Tibial nerve (tissue), 4 donors: ENCODE data around the gene ATP6V1G3. TPM values are rescaled to one million over a fixed set of nuclear protein-coding genes. Genes with fewer than 3 reads are reported as not detected.

Experiments used
- DNase-seq, 2 donors: peaks; one replicate each; pipeline ENCODE4 v3.0.0-alpha.2; 2019; ENCODE audit warnings: low spot score in 2 of 2
- H3K27ac ChIP-seq, 4 donors: fragments of 200-600 bp; sonication (generic) in 3 of 4; one replicate each; pipeline ENCODE4 v1.5.1; 2017 to 2019; ENCODE audit warnings: mild to moderate bottlenecking in 1 of 4
- H3K27me3 ChIP-seq, 2 donors: fragments of 200-600 bp; sonication (generic) in 1 of 2; one replicate each; pipeline versions ENCODE4 v1.5.1 to v1.6.0; 2017 to 2019
- H3K36me3 ChIP-seq, 3 donors: fragments of 200-600 bp; sonication (generic); one replicate each; pipeline ENCODE4 v1.5.1; 2018 to 2019
- H3K4me1 ChIP-seq, 4 donors: fragments of 200-600 bp; sonication (generic) in 3 of 4; one replicate each; pipeline ENCODE4 v1.5.1; 2017 to 2019
- H3K4me3 ChIP-seq, 4 donors: fragments of 200-600 bp; sonication (generic) in 3 of 4; one replicate each; pipeline ENCODE4 v1.5.1; 2017 to 2019; ENCODE audit warnings: mild to moderate bottlenecking in 1 of 4, moderate library complexity in 1 of 4
- H3K9me3 ChIP-seq, 4 donors: fragments of 200-600 bp; sonication (generic) in 3 of 4; one replicate each; pipeline ENCODE4 v1.5.1; 2017 to 2019
- EP300 ChIP-seq, 2 donors: sonication (generic); formaldehyde crosslinking; IDR thresholded peaks; one replicate each; pipeline ENCODE4 v1.6.1; 2017; ENCODE audit warnings: antibody characterized with exemption in 2 of 2, mild to moderate bottlenecking in 1 of 2
- POLR2A ChIP-seq, 2 donors: fragments of 450-650 bp; IDR thresholded peaks; one replicate each; pipeline ENCODE4 v1.6.1; 2017; ENCODE audit warnings: antibody characterized with exemption in 2 of 2, mild to moderate bottlenecking in 2 of 2, moderate library complexity in 2 of 2
- WGBS, 2 donors: methylation state at CpG; one replicate each; pipeline ENCODE4 v1.1.5; 2018; 5-methylcytosine and 5-hydroxymethylcytosine counted together
- total RNA-seq, 4 donors: library from RNA; depleted of rRNA; stranded (reverse); fragments of >200 nt; gene quantifications; one replicate each; pipeline ENCODE4 v1.1.0, GENCODE V29; 2016
- TF ChIP-seq, protein P1 (sequence below), 5 experiments: fragments of 200-600 bp in 3 of 5; fragments of 450-650 bp in 2 of 5; sonication (generic) in 3 of 5; IDR thresholded peaks; one replicate each; pipeline ENCODE4 v1.5.1; 2016 to 2019; ENCODE audit warnings: antibody characterized with exemption in 5 of 5, mild to moderate bottlenecking in 3 of 5, moderate library complexity in 2 of 5

ATP6V1G3 gene
- total RNA-seq, 4 donors from 2014 or later, result not detected

DNA sequence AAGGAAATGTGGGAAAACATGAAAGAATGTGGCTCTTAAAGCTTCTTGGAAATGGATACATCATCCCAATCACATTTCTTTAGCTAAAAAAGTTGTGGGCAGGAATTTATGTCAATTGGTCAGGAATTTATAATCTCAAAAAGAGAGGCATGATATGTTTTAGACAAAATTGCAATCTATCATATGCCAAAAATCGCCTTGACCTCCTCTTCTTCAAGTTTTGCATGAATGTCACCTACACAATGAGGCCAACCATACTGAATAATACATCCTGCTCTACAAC, 42.4 kb downstream of the ATP6V1G3 start:
- no peak for DNase-seq
- H3K27me3 ChIP-seq, result no peaks in the 10 kb centered on the region
- WGBS, 2 donors, result 89 to 95% methylated on average over 1 of the region's 1 CpG
- H3K27ac ChIP-seq, result no peak overlapping the region
- H3K9me3 ChIP-seq, result no peaks in the 10 kb centered on the region
- TF ChIP-seq POLR2A (IDR thresholded peaks at IDR 0.05) (no peak), EP300 (IDR thresholded peaks at IDR 0.05) (no peak)
- TF ChIP-seq, protein P1, sequence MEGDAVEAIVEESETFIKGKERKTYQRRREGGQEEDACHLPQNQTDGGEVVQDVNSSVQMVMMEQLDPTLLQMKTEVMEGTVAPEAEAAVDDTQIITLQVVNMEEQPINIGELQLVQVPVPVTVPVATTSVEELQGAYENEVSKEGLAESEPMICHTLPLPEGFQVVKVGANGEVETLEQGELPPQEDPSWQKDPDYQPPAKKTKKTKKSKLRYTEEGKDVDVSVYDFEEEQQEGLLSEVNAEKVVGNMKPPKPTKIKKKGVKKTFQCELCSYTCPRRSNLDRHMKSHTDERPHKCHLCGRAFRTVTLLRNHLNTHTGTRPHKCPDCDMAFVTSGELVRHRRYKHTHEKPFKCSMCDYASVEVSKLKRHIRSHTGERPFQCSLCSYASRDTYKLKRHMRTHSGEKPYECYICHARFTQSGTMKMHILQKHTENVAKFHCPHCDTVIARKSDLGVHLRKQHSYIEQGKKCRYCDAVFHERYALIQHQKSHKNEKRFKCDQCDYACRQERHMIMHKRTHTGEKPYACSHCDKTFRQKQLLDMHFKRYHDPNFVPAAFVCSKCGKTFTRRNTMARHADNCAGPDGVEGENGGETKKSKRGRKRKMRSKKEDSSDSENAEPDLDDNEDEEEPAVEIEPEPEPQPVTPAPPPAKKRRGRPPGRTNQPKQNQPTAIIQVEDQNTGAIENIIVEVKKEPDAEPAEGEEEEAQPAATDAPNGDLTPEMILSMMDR (IDR thresholded peaks at IDR 0.05), result no peak
- H3K4me3 ChIP-seq, result no peak overlapping the region
- H3K4me1 ChIP-seq, result no peaks in the 10 kb centered on the region
- no peaks in the 10 kb centered on the region for H3K36me3 ChIP-seq

DNA sequence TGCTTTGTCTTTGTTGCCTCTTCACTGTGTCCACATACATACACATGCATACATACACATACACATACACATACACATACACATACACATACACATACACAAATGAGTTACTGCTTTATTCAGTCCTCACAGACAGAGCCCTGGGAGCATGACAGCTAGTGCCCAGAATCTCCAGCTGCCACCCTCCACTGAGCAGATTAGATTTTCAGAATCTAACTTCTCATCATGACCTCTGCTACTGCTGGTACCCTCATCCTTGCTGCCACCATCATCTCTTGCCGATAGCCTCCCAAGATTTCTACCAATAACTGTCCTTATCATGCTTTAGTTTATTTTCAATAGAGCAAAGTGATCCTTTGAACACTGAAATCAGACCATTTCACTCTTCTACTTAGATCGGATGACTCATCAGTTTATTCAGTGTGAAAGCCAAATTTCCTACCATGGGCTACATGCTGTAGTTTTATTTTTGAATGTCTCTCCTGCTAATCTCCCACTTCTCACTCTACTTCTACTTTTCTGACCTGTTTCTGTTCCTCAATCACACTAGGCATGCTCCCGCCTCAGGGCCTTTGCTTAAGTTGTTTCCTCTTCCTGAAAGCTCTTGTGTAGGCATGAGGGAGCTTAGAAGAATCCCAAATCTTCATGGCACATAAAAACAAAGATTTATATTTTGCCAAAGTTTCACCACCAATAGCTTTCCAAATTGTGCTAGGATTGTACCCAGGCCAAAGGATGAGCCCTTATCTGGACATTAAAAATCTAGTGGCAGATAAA, 43.0 kb downstream of the ATP6V1G3 start:
- Histone ChIP-seq H3K9me3 (no peaks in the 10 kb centered on the region), H3K36me3 (no peaks in the 10 kb centered on the region), H3K27me3 (no peaks in the 10 kb centered on the region), H3K27ac (no peak overlapping the region), H3K4me1 (no peaks in the 10 kb centered on the region), H3K4me3 (no peak overlapping the region)
- TF ChIP-seq POLR2A (IDR thresholded peaks at IDR 0.05) (no peak), EP300 (IDR thresholded peaks at IDR 0.05) (peak in 1 of 2 donors; percentile 45)
- TF ChIP-seq, protein P1 (IDR thresholded peaks at IDR 0.05), result no peak
- no peak for DNase-seq
- WGBS, 2 donors, result 78 to 80% methylated on average over 3 of the region's 3 CpGs

DNA sequence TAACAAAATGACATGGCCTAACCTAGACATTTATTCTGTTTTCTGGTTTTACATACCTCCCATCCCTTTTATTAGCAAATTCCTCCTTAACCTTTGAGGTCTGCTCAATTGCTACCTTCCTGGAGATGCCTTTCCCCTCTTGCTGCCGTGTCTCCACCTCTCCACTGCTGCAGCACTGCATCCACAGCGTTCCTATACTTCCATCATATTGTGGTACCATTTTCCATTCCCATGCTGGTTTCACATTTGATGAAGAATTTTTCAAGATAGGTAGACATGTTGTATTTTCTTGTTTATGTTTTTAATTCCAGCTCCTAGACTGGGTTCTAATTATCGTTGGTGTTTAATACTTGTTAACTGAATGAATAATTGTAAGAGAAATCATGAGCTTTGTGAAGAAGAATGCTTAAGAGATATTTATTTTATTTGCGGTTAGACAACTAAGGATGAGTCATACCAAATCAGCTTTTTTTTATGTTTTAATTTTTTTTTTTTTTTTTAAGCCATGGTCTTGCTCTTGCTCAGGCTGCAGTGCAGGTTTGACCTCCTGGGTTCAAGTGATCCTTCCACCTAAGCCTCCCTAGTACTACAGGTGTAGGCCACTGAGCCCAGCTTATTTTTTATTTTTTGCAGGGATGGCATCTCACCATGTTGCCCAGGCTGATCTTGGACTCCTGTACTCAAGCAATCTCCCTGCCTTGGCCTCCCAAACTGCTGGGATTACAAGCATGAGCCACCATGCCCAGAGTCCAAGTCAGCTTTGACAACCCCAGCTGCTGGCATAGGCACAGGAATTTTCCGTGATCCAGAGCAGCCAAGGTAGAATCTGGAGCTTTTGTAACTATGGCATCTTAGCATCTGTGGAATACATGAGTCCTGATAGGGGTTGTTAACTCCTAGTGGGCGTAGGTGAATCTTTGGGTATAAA, 44.0 kb downstream of the ATP6V1G3 start:
- no peak for TF ChIP-seq POLR2A (IDR thresholded peaks at IDR 0.05)
- TF ChIP-seq, protein P1 (IDR thresholded peaks at IDR 0.05), result no peak
- TF ChIP-seq EP300 (IDR thresholded peaks at IDR 0.05), result no peak
- no peak overlapping the region for H3K4me3 ChIP-seq
- H3K27ac ChIP-seq, result no peak overlapping the region
- H3K36me3 ChIP-seq, result no peaks in the 10 kb centered on the region
- WGBS, 2 donors, result 84 to 87% methylated on average over 6 of the region's 6 CpGs
- no peaks in the 10 kb centered on the region for H3K9me3 ChIP-seq
- no peak for DNase-seq
- H3K4me1 ChIP-seq, result no peaks in the 10 kb centered on the region
- H3K27me3 ChIP-seq, result no peaks in the 10 kb centered on the region

DNA sequence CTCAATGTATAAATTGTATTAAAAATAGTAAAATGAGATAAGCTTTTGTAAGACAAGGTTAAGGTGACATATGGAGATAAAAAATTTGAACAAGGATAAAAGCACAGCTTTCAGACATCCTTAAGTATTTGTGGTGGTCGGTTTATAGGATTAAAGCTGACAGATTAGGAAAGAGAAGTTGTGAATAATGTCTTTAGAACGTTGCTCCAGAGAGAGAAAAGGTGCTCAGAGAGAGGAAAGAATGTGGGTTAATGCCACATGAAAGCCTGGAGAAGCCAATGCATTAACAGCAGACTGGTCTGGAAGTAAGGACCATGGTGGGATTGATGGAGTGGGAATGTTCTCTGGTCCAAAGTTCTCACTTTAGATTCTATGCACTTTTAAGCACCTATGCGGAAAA, 44.8 kb downstream of the ATP6V1G3 start:
- H3K27ac ChIP-seq, result no peak overlapping the region
- H3K36me3 ChIP-seq, result no peaks in the 10 kb centered on the region
- 64 to 75% methylated on average over 3 of the region's 3 CpGs for WGBS, 2 donors
- H3K4me1 ChIP-seq, result no peaks in the 10 kb centered on the region
- DNase-seq, result no peak
- H3K4me3 ChIP-seq, result no peak overlapping the region
- H3K9me3 ChIP-seq, result no peaks in the 10 kb centered on the region
- TF ChIP-seq, protein P1 (IDR thresholded peaks at IDR 0.05), result no peak
- TF ChIP-seq POLR2A (IDR thresholded peaks at IDR 0.05), result no peak
- TF ChIP-seq EP300 (IDR thresholded peaks at IDR 0.05), result no peak
- no peaks in the 10 kb centered on the region for H3K27me3 ChIP-seq

DNA sequence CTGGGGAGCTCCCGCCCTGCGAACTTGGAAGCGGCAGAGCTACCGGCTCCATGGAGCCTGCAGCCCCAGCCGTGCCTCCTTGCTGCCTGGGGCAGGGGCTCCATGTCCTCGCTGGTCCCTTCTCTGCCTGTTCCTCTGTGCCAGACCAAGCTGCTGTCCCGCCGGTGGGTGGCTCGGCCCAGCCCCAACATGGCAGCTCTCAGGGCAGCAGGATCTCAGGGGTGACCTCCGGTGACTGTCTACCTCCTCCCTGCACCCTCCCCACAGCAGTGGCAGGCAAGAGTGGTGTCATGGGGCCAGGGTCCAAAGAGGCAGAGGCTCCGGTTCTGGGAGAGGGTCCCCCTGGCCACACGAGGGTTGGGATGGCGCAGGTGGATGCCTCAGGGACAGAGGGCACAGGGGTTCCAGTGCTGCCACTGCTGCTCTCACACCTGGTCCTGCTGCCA, 45.8 kb downstream of the ATP6V1G3 start:
- 92 to 93% methylated on average over 8 to 12 of the region's 13 CpGs for WGBS, 2 donors
- Histone ChIP-seq H3K36me3 (no peaks in the 10 kb centered on the region), H3K4me3 (no peak overlapping the region), H3K27me3 (no peaks in the 10 kb centered on the region), H3K9me3 (no peaks in the 10 kb centered on the region), H3K4me1 (no peaks in the 10 kb centered on the region), H3K27ac (no peak overlapping the region)
- no peak for DNase-seq
- TF ChIP-seq POLR2A (IDR thresholded peaks at IDR 0.05) (no peak), EP300 (IDR thresholded peaks at IDR 0.05) (no peak)
- TF ChIP-seq, protein P1 (IDR thresholded peaks at IDR 0.05), result no peak
